ENCODE data around the gene SPOCK2. TPM values are rescaled to one million over a fixed set of nuclear protein-coding genes. Genes with fewer than 3 reads are reported as not detected.
A peak's percentile ranks its signal among the peaks of the same experiment; 100 is the strongest.

Gene SPOCK2
- polyA plus RNA-seq, 6 donors from 2014 or later = 27.8 to 59.5 (median 46.3) TPM

DNA sequence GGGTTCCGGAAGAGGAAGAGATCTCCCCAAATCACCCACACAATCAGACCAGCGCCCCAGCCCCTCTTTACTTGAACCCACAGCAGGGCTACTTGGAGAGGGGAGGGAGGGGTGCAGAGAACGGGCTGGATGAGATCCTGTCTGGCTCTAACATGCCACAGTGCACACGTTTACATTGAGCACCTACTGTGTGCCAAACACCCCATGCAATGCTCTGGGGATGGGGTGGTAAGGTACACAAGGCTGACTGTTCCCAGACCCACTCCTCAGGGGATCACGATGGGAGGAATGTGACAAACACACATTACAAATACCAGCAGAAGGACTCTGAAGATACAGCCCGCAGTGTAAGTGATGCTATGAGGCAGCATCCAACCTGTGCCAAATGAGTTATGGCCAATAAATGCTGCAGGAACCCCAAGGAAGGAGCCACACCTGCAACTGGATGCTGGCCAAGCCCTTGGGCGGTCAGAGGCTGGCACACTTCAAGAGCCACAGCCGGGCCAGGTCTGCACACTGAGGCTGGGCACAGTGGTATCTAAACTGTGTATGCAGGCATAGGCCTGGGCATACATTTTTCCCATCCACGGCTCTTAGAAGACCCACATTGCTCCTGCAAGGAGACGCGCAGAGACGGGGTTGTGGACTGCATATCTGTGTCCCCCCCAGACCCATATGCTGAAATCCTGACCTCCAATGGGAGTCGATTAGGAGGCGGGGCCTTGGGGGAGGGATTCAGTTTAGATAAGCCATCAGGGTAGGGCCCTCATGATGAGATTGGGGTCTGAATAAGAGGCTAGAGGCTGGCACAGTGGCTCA is 6.4 kb downstream of the SPOCK2 start:
- no peak for DNase-seq
- Mint-ChIP-seq H3K36me3 (no peaks in the 10 kb centered on the region), H3K4me1 (peaks cover 66 to 87% (median 84%) of the 10 kb centered on the region in 3 donors), H3K27me3 (no peaks in the 10 kb centered on the region), H3K27ac (peak overlapping the region in 5 of 6 donors; percentile 78 to 99 (median 91)), H3K9me3 (no peaks in the 10 kb centered on the region), H3K4me3 (peak overlapping the region in 1 of 8 donors; percentile 39)
- no peak for ATAC-seq (ENCODE audit: low read depth in 2 of 2)

- peak overlapping the region in 4 of 8 donors; percentile 1 to 55 (median 26) for H3K4me3 Mint-ChIP-seq
- H3K9me3 Mint-ChIP-seq = no peaks in the 10 kb centered on the region
Measured at GRCh38 chr10:72081210-72081609, 7.1 kb downstream of the SPOCK2 start.

DNA sequence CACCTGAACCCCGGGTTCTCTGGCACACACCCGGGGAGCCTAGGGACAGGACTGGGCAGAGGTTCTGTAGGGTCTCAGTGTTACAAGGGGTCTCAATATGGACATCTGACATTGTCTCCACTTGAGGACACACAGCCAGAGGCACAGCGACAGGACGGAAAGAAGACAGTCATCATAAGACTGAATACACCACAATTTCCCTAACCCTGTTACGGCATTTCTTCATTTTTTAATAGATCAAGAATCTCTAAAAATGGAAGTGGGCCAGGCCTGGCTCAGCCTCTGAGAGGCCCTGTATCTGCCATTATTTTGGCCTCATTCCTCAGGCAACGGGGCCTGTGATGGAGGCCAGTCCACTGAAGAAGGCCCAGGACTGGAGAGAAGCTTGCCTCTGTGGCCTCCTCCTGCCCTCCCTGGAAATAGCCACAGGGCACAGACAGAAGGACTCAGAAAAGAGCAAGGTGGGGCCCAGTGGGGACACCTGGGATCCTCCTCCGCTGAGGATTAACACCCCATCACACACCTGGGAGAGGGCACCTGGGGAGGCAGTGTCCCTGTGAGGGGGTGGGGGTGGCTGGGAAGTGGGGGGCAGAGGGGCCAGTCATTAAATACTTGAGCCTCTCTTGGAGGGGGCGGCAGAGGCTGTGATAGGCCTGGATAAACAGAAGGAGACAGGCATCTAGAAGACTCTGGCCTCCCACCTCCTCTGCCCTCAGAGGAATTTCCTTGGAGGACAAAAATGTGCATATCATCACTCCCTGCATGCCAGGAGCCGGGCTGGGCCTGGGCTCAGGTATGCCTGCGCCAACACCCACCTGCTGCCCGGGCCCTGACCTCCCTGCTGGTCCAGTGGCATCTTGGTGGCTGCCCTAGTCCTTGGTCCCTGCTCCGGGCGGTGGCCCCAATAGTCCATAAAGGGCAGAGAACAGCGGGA is 8.0 kb downstream of the SPOCK2 start:
- no peaks in the 10 kb centered on the region for H3K27me3 Mint-ChIP-seq
- DNase-seq (no peak), ATAC-seq (ENCODE audit: low read depth in 2 of 2) (no peak)
- no peaks in the 10 kb centered on the region for H3K36me3 Mint-ChIP-seq
- H3K4me3 Mint-ChIP-seq = peak overlapping the region; percentile 53 to 86 (median 74)
- peaks cover 63 to 84% (median 81%) of the 10 kb centered on the region in 3 donors for H3K4me1 Mint-ChIP-seq
- peak overlapping the region; percentile 92 to 99 (median 98) for H3K27ac Mint-ChIP-seq
- no peaks in the 10 kb centered on the region for H3K9me3 Mint-ChIP-seq

More at GRCh38 chr10:72081210-72081609, 7.1 kb downstream of the SPOCK2 start:
- no peak for DNase-seq
- ATAC-seq (ENCODE audit: low read depth in 2 of 2) = no peak
- no peaks in the 10 kb centered on the region for H3K36me3 Mint-ChIP-seq
- H3K4me1 Mint-ChIP-seq = peaks cover 65 to 86% (median 82%) of the 10 kb centered on the region in 3 donors
- H3K27me3 Mint-ChIP-seq = no peaks in the 10 kb centered on the region
- peak overlapping the region; percentile 16 to 99 (median 90) for H3K27ac Mint-ChIP-seq

DNA sequence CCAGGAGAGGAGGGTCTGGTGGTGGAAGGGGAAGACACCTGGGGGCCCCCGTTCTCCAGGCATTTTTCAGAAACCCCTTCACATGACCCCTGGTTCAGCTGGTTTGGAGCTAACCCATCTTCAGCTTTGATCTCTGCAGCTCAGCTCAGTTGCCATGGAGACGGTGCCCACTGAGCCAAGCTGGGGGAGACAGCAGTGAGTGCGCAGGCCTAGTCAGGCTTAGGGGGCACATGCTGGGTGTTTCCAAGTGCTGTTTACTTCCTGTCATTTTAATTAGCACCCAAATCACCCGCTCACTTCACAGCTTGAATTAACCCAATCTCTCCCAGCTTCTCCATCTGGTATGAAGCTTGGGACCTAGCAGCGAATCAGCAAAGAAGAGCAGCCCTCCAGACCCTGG is 9.0 kb downstream of the SPOCK2 start:
- Mint-ChIP-seq H3K9me3 (no peaks in the 10 kb centered on the region), H3K4me1 (peaks cover 61 to 81% (median 79%) of the 10 kb centered on the region in 3 donors), H3K27me3 (no peaks in the 10 kb centered on the region), H3K4me3 (peak overlapping the region; percentile 69 to 87 (median 77)), H3K27ac (peak overlapping the region; percentile 92 to 99 (median 98)), H3K36me3 (no peaks in the 10 kb centered on the region)
- ATAC-seq (ENCODE audit: low read depth in 2 of 2) (peak; percentile 95 to 97), DNase-seq (peak; percentile 85)

GRCh38 chr10:72077275-72077990 is 10.9 kb downstream of the SPOCK2 start:
- no peak overlapping the region for H3K4me3 Mint-ChIP-seq
- no peak for DNase-seq
- H3K27me3 Mint-ChIP-seq = no peaks in the 10 kb centered on the region
- H3K36me3 Mint-ChIP-seq = no peaks in the 10 kb centered on the region
- H3K27ac Mint-ChIP-seq = peak overlapping the region in 4 of 6 donors; percentile 75 to 99 (median 91)
- H3K4me1 Mint-ChIP-seq = peaks cover 53 to 73% (median 64%) of the 10 kb centered on the region in 3 donors
- H3K9me3 Mint-ChIP-seq = no peaks in the 10 kb centered on the region
- ATAC-seq (ENCODE audit: low read depth in 2 of 2) = no peak

- peak overlapping the region in 4 of 6 donors; percentile 74 to 99 (median 92) for H3K27ac Mint-ChIP-seq
- DNase-seq = no peak
- ATAC-seq (ENCODE audit: low read depth in 2 of 2) = no peak
- peaks cover 53 to 66% (median 58%) of the 10 kb centered on the region in 3 donors for H3K4me1 Mint-ChIP-seq
- no peaks in the 10 kb centered on the region for H3K27me3 Mint-ChIP-seq
- H3K4me3 Mint-ChIP-seq = no peak overlapping the region
- H3K9me3 Mint-ChIP-seq = no peaks in the 10 kb centered on the region
- no peaks in the 10 kb centered on the region for H3K36me3 Mint-ChIP-seq
Measured at GRCh38 chr10:72076756-72077155, 11.6 kb downstream of the SPOCK2 start.

DNA sequence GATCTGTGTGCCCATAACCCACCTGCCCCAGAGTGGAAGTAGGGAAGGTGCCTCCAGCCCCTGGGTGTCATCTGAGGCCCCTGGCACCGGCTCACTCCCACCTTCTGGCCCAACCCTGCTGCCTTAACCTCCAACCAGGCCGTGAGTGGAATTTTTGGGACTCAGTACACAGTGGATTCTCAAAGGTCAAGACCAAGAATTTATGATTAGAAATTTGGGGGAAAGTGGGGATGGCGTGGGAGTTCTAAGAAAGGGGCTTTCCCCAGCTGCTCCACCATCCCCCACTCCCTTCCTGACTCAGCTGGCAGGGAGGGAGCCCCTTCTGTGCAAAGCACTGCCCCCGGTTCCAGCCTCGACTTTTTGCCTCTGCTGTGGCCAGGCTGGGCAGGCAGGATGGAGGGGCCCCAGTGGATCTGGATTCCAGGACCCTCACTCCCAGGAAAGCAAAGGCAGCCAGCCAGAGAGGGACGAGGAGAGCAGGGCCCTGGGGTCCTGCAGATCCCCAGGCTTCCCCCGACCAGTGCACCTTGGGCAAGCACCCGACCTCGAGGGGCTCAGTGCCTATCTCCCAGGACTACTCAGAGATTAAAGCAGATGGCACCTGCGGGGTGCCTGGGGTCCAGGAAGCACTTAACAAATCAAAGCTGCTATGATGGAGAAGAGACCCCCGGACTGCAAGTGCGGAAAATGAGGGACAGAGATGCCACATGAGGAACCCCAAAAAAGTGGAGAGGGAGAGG is 12.8 kb downstream of the SPOCK2 start:
- H3K4me1 Mint-ChIP-seq = peaks cover 46 to 55% (median 48%) of the 10 kb centered on the region in 3 donors
- H3K4me3 Mint-ChIP-seq = peak overlapping the region in 2 of 8 donors; percentile 16 to 29
- ATAC-seq (ENCODE audit: low read depth in 2 of 2) (no peak), DNase-seq (no peak)
- H3K27me3 Mint-ChIP-seq = no peaks in the 10 kb centered on the region
- H3K36me3 Mint-ChIP-seq = no peaks in the 10 kb centered on the region
- no peaks in the 10 kb centered on the region for H3K9me3 Mint-ChIP-seq
- H3K27ac Mint-ChIP-seq = peak overlapping the region; percentile 17 to 99 (median 90)

DNA sequence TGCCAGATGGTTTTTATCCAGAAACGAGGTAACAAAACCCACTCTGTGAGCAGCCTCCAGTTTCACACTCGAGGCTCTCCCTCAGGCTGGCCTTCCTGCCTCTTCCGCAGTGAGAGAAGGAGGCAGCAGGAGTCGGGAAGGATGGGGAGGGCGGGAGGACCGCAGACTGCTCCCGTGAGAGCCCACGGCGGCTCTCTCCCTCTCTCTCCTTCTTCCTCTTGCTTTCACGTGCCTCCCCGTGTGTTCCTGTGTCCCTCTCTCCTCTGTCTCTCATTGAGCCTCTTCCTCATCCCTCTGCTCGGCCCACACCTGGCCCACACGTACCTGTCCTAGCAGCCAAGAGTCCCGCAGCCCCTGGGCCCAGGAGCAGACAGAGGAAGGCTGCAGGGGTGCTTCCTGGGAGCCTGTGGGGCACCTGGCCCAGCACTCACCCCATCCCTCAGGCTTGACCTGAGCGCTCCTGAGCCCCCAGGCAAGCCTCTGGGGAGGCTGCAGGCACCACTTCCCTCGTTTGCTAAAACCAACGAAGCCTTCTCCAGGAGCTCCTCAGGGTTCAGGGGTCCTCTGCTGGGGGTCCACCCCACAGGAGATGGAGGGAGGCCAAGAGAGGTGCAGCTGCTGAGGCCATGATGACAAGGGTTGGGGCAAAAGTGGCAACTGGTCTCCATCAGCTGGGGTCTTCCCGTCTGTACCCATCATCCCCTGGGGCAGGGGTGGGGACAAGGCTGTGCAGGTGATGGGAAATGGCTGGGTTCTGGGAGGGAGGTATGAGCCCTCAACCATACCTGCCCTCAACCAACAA is 13.6 kb downstream of the SPOCK2 start:
- Mint-ChIP-seq H3K36me3 (peaks cover 0 to 4% of the 10 kb centered on the region in 2 donors), H3K4me3 (no peak overlapping the region), H3K9me3 (no peaks in the 10 kb centered on the region), H3K27me3 (no peaks in the 10 kb centered on the region), H3K4me1 (peaks cover 40 to 47% (median 41%) of the 10 kb centered on the region in 3 donors), H3K27ac (peak overlapping the region in 4 of 6 donors; percentile 28 to 87 (median 73))
- no peak for ATAC-seq (ENCODE audit: low read depth in 2 of 2)
- DNase-seq = no peak

DNA sequence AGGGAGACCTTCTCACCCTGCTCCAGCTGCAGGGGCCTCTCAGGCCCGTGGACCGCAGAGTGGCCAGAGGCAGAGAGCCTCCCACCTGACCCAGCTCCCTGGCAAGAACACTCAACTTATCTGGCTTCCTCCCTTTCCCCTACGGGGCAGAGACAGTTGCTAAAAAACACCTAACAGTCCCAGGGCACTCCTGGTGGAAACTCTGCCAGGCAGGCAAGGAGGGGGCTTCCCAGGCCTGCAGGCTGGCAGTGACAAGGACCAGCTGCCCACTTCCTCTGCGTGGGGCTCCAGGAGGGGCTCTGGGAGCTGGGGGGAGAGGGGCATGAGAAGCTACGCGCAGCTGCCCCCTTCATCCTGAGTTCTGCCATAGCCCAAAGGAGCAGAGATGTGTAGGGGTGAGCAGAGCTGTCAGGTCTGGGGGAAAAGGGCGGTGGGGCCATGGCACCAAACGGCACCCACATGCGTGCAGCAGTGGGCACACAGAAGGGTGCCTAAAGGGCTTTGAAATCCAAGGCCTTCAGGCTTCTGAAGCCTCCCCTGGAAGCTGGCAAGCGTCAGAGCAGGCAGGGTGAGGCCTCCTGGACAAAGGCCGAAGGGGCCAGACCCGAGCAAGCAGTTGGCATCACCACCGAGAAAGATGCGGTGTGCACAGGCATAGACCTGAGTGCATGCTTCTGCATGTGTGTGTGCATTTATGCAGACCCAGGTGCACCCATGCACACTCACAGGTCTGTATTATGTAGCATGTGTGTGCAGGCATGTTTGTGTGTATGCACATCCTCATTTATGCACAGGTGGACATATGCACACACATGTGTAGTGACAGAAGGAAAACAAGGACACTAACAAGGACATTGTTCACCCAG is 14.4 kb downstream of the SPOCK2 start:
- no peak for ATAC-seq (ENCODE audit: low read depth in 2 of 2)
- Mint-ChIP-seq H3K4me1 (peaks cover 32 to 39% (median 34%) of the 10 kb centered on the region in 3 donors), H3K27ac (peak overlapping the region in 3 of 6 donors; percentile 13 to 57 (median 37)), H3K36me3 (peaks cover 0 to 13% of the 10 kb centered on the region in 2 donors), H3K4me3 (no peak overlapping the region), H3K9me3 (no peaks in the 10 kb centered on the region), H3K27me3 (no peaks in the 10 kb centered on the region)
- DNase-seq = no peak

- DNase-seq = no peak
- Mint-ChIP-seq H3K36me3 (peaks cover 0 to 22% of the 10 kb centered on the region in 2 donors), H3K27ac (peak overlapping the region in 2 of 6 donors; percentile 51 to 56), H3K4me1 (peaks cover 25 to 27% (median 27%) of the 10 kb centered on the region in 3 donors), H3K9me3 (no peaks in the 10 kb centered on the region), H3K27me3 (no peaks in the 10 kb centered on the region), H3K4me3 (peak overlapping the region in 1 of 8 donors; percentile 15)
- no peak for ATAC-seq (ENCODE audit: low read depth in 2 of 2)
Measured at GRCh38 chr10:72072639-72073038, 15.7 kb downstream of the SPOCK2 start.

GRCh38 chr10:72072046-72072445 is 16.3 kb downstream of the SPOCK2 start:
- H3K4me3 Mint-ChIP-seq = no peak overlapping the region
- ATAC-seq (ENCODE audit: low read depth in 2 of 2) = no peak
- H3K4me1 Mint-ChIP-seq = peaks cover 21 to 24% (median 22%) of the 10 kb centered on the region in 3 donors
- peak overlapping the region in 2 of 6 donors; percentile 51 to 81 for H3K27ac Mint-ChIP-seq
- no peaks in the 10 kb centered on the region for H3K9me3 Mint-ChIP-seq
- H3K27me3 Mint-ChIP-seq = no peaks in the 10 kb centered on the region
- DNase-seq = no peak
- peaks cover 0 to 22% of the 10 kb centered on the region in 2 donors for H3K36me3 Mint-ChIP-seq

All from naive B cell (primary cell).